ENCODE measurements around the gene RAD50.
"Not testable (repeated sequence)": the region's sequence is repeated elsewhere in the genome, so short reads cannot be mapped to it uniquely, and the experiment has no call there.

The RAD50 gene

GRCh38 chr5:132677682-132678400 is 121.1 kb downstream of the RAD50 start:
- no peak for DNase-seq

GRCh38 chr5:132678735-132679134 is 122.0 kb downstream of the RAD50 start:
- no peak for DNase-seq

- DNase-seq, result no peak
Observed at GRCh38 chr5:132679166-132679565, 122.4 kb downstream of the RAD50 start.

- no peak for DNase-seq
Observed at GRCh38 chr5:132679717-132680380, 123.1 kb downstream of the RAD50 start.

GRCh38 chr5:132680780-132681475 is 124.2 kb downstream of the RAD50 start:
- no peak for DNase-seq

GRCh38 chr5:132681476-132681831 is 124.7 kb downstream of the RAD50 start:
- DNase-seq, result no peak

- no peak for DNase-seq
Observed at GRCh38 chr5:132681983-132682382, 125.2 kb downstream of the RAD50 start.

- DNase-seq, result peak; percentile 43
Observed at GRCh38 chr5:132684491-132684890, 127.7 kb downstream of the RAD50 start.

- DNase-seq, result no peak
Observed at GRCh38 chr5:132684922-132685720, 128.3 kb downstream of the RAD50 start.

GRCh38 chr5:132686193-132686592 is 129.4 kb downstream of the RAD50 start:
- DNase-seq, result no peak

GRCh38 chr5:132687995-132688394 is 131.2 kb downstream of the RAD50 start:
- DNase-seq, result no peak

- DNase-seq, result no peak
Observed at GRCh38 chr5:132688536-132689339, 132.0 kb downstream of the RAD50 start.

GRCh38 chr5:132689513-132689912 is 132.7 kb downstream of the RAD50 start:
- DNase-seq, result no peak

GRCh38 chr5:132690156-132690555 is 133.4 kb downstream of the RAD50 start:
- no peak for DNase-seq

- not testable (repeated sequence) for DNase-seq
Observed at GRCh38 chr5:132691755-132692631, 135.2 kb downstream of the RAD50 start.

GRCh38 chr5:132692632-132692967 is 135.8 kb downstream of the RAD50 start:
- DNase-seq, result peak; percentile 51
